SU-DHL-6 (cell line): Measurements from ENCODE around the gene ARMC9.
A peak's percentile ranks its signal among the peaks of the same experiment; 100 is the strongest.

Source experiments
- H2AFZ ChIP-seq: fragments of 200-600 bp; sonication (generic); 2 replicates; pipeline ENCODE4 v1.6.1; 2014; ENCODE audit warnings: low read depth, mild to moderate bottlenecking, moderate library complexity, mixed read lengths, antibody characterized with exemption, low read length; ENCODE audit not compliant: severe bottlenecking
- H3F3A ChIP-seq: fragments of 200-600 bp; shearing (Covaris generic); 2 replicates; pipeline ENCODE4 v1.6.0; 2016; ENCODE audit warnings: antibody characterized with exemption, mild to moderate bottlenecking; ENCODE audit not compliant: insufficient read depth
- H3K27ac ChIP-seq: fragments of 200-600 bp; sonication (generic); 2 replicates; pipeline ENCODE4 v1.5.1; 2016; ENCODE audit warnings: low read depth, mild to moderate bottlenecking, low read length, moderate library complexity, mixed read lengths
- H3K27me3 ChIP-seq: fragments of 200-600 bp; sonication (generic), shearing (Covaris generic); 2 replicates; pipeline ENCODE4 v1.6.0; 2014; ENCODE audit warnings: mild to moderate bottlenecking, low read length
- H3K36me3 ChIP-seq: fragments of 200-600 bp; sonication (generic); 2 replicates; pipeline ENCODE4 v1.6.1; 2014; ENCODE audit warnings: mild to moderate bottlenecking, low read length, mixed read lengths
- H3K4me2 ChIP-seq: fragments of 300-600, 200-600 bp; shearing (Covaris generic), sonication (generic); 2 replicates; pipeline ENCODE4 v1.6.0; 2014; ENCODE audit warnings: low read length, low read depth, mild to moderate bottlenecking; ENCODE audit not compliant: poor library complexity, severe bottlenecking
- H3K4me3 ChIP-seq: fragments of 200-600 bp; sonication (generic); 2 replicates; pipeline ENCODE4 v1.5.1; 2014; ENCODE audit warnings: antibody characterized with exemption, low read length, mild to moderate bottlenecking, mixed read lengths; ENCODE audit not compliant: insufficient read depth, poor library complexity, severe bottlenecking
- H3K79me2 ChIP-seq: fragments of 200-600 bp; sonication (generic); 2 replicates; pipeline ENCODE4 v1.6.1; 2014; ENCODE audit warnings: mild to moderate bottlenecking, low read length, moderate library complexity; ENCODE audit not compliant: insufficient read depth
- H3K9ac ChIP-seq: fragments of 200-600 bp; sonication (generic); 2 replicates; pipeline ENCODE4 v1.7.0; 2014; ENCODE audit warnings: mild to moderate bottlenecking, low read length
- H3K9me2 ChIP-seq: fragments of 200-600 bp; sonication (generic); replicated peaks from 2 replicates; pipeline ENCODE4 v1.6.1; 2014; ENCODE audit warnings: low read length; ENCODE audit not compliant: insufficient read depth
- H3K9me3 ChIP-seq: fragments of 200-600 bp; sonication (generic); 2 replicates; pipeline ENCODE4 v1.6.1; 2014; ENCODE audit warnings: low read length, mixed read lengths; ENCODE audit not compliant: insufficient read depth
- H4K20me1 ChIP-seq: fragments of 200-600 bp; sonication (generic); 2 replicates; pipeline ENCODE4 v1.6.1; 2014; ENCODE audit warnings: low read depth, mild to moderate bottlenecking, antibody characterized with exemption, low read length, moderate library complexity, mixed read lengths
- CTCF ChIP-seq: fragments of 200-600 bp; sonication (generic); IDR thresholded peaks from one replicate; pipeline ENCODE4 v1.5.1; 2017; ENCODE audit warnings: antibody characterized with exemption, mild to moderate bottlenecking, low read length, moderate library complexity; ENCODE audit not compliant: insufficient read depth, poor library complexity, severe bottlenecking
- EZH2phosphoT487 ChIP-seq: fragments of 200-600 bp; sonication (generic), shearing (Covaris generic); conservative IDR thresholded peaks from 2 replicates; pipeline ENCODE4 v1.6.1; 2018; ENCODE audit warnings: mild to moderate bottlenecking, antibody characterized with exemption, low read length, moderate library complexity, mixed read lengths

The ARMC9 gene

DNA sequence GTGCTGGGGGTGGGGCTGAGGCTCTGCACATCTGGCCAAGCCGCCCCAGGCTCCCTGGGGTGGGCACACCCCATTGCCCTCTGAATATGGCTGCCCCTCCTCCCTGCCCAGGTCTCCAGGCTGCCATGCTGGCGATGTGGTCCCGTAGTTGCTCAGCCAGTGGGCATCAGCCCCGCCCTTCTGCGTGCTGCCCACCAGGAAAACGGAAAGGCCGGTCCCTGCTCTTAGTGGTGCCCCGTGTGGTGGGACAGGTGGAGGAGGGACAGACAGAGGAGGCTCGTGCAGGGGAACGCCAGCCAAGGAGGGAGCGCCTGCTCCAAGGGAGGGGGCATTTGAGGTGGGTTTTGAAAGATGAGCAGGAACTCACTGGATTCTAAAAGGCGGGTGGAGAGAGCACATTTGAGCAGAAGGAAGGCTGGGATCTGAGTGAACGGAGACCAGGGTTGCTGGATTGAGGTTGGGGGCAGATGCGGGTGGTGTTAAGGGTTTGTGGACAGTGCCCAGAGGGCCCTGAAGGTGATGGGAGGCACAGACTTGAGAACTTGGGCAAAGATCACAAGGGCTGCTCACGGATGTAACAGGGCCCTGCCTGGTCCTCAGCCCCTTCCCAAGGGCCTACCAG is 190.4 kb downstream of the ARMC9 start:
- TF ChIP-seq CTCF: no peak
- TF ChIP-seq EZH2phosphoT487: no peak
- no peaks in the 10 kb centered on the region for H3K27me3 ChIP-seq
- no peak overlapping the region for H3K9ac ChIP-seq
- peaks cover 16% of the 10 kb centered on the region for H3F3A ChIP-seq
- H3K4me3 ChIP-seq: no peak overlapping the region
- no peaks in the 10 kb centered on the region for H3K79me2 ChIP-seq
- H4K20me1 ChIP-seq: no peaks in the 10 kb centered on the region
- H3K4me2 ChIP-seq: no peak overlapping the region
- H3K9me2 ChIP-seq: no peaks in the 10 kb centered on the region
- H2AFZ ChIP-seq: no peak overlapping the region
- H3K27ac ChIP-seq: no peak overlapping the region
- H3K9me3 ChIP-seq: peaks cover 9% of the 10 kb centered on the region; the same call in 1 of the 2 replicates
- H3K36me3 ChIP-seq: no peaks in the 10 kb centered on the region

DNA sequence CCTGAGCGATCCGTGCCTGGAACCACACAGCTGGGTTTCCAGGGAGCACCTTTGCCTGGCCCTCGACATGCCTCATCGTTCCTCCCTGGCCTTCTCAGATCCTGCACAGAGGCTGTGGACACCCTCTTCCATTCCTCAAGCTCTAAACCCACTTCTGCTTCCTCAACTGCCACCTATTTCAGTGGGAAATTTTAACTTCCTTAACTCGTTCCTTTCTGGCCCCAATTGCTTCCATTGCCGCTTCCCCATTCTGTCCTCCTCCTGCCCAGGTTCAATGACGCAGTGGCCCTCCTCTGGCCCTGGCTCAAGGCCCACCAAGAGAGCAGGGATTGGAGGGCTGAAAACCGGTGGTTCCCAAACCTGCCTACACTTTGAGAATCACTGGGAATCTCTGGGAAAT is 192.2 kb downstream of the ARMC9 start:
- Histone ChIP-seq H3K79me2 (no peaks in the 10 kb centered on the region), H3K36me3 (no peaks in the 10 kb centered on the region), H3K9ac (no peak overlapping the region), H3K9me3 (no peaks in the 10 kb centered on the region), H3K9me2 (no peaks in the 10 kb centered on the region), H3F3A (peaks cover 30% of the 10 kb centered on the region), H4K20me1 (no peaks in the 10 kb centered on the region), H3K4me2 (no peak overlapping the region), H3K4me3 (no peak overlapping the region), H3K27me3 (no peaks in the 10 kb centered on the region), H3K27ac (no peak overlapping the region), H2AFZ (no peak overlapping the region)
- TF ChIP-seq EZH2phosphoT487 (no peak), CTCF (no peak)

- Histone ChIP-seq H3K4me2 (peak overlapping the region; percentile 85), H3K79me2 (peaks cover 12% of the 10 kb centered on the region), H3K27me3 (no peaks in the 10 kb centered on the region), H2AFZ (no peak overlapping the region), H3F3A (peaks cover 30% of the 10 kb centered on the region), H4K20me1 (no peaks in the 10 kb centered on the region), H3K9me2 (no peaks in the 10 kb centered on the region), H3K9ac (peak overlapping the region; percentile 72), H3K4me3 (peak overlapping the region; percentile 57), H3K9me3 (no peaks in the 10 kb centered on the region), H3K36me3 (no peaks in the 10 kb centered on the region), H3K27ac (peak overlapping the region; percentile 96)
- TF ChIP-seq CTCF (no peak), EZH2phosphoT487 (no peak)
Measured at GRCh38 chr2:231391981-231392380, 193.6 kb downstream of the ARMC9 start.
